PC-9 (cell line): Measurements from ENCODE around the gene TFEC.

Source experiments
- CTCF ChIP-seq: fragments of 200-600 bp; sonication (generic); conservative IDR thresholded peaks from 2 replicates; pipeline ENCODE4 v1.6.1; 2017; ENCODE audit warnings: mixed run types, antibody characterized with exemption, mild to moderate bottlenecking, moderate library complexity
- EZH2 ChIP-seq: fragments of 200-600 bp; sonication (generic); IDR thresholded peaks from 2 replicates; pipeline ENCODE4 v1.8.0; 2017; ENCODE audit warnings: antibody characterized with exemption, low read depth

GRCh38 chr7:115980159-115980558 lies 50.4 kb downstream of the TFEC start:
- TF ChIP-seq EZH2 (no peak), CTCF (no peak)
